K562 (cell line): ENCODE data around the gene FASTK. TPM values are rescaled to one million over a fixed set of nuclear protein-coding genes. Genes with fewer than 3 reads are reported as not detected.

Source experiments
- ASH1L ChIP-seq: fragments of 450-650 bp; IDR thresholded peaks from 2 replicates; pipeline ENCODE4 v1.6.1; 2018; ENCODE audit warnings: borderline replicate concordance, mild to moderate bottlenecking, low read depth; ENCODE audit not compliant: partially characterized antibody
- BCLAF1 ChIP-seq, 2 experiments: fragments of 450-650 bp in 1 of 2; IDR thresholded peaks; 2 replicates each; pipeline ENCODE4 v1.6.1; 2011 to 2017; ENCODE audit warnings: low read depth in 2 of 2, antibody characterized with exemption in 1 of 2, borderline replicate concordance in 1 of 2, low read length in 1 of 2, mild to moderate bottlenecking in 1 of 2, mixed read lengths in 1 of 2; ENCODE audit not compliant: control insufficient read depth in 1 of 2
- CEBPB ChIP-seq: fragments of 450-650 bp; IDR thresholded peaks from 2 replicates; pipeline ENCODE4 v1.6.1; 2016; ENCODE audit warnings: missing genetic modification characterization, missing compliant biosample characterization
- EP300 ChIP-seq: IDR thresholded peaks from 2 replicates; pipeline ENCODE4 v1.6.1; 2012; ENCODE audit warnings: low read length, improper control_type of control experiment
- FOS ChIP-seq: IDR thresholded peaks from 3 replicates; pipeline ENCODE4 v1.6.1; 2011; ENCODE audit not compliant: insufficient read length; ENCODE audit errors: extremely low read depth
- GABPA ChIP-seq: fragments of 200-800 bp; sonication (Bioruptor generic); conservative IDR thresholded peaks from 2 replicates; pipeline ENCODE4 v1.6.1; 2016; ENCODE audit warnings: low read depth, missing genetic modification characterization, missing compliant biosample characterization
- LEF1 ChIP-seq: fragments of 450-650 bp; IDR thresholded peaks from 2 replicates; pipeline ENCODE4 v1.6.1; 2016; ENCODE audit warnings: mild to moderate bottlenecking
- MYC ChIP-seq, 2 experiments: fragments of 250-450 bp in 1 of 2; sonication (Bioruptor Pico) in 1 of 2; IDR thresholded peaks; 2 replicates each; pipeline versions ENCODE4 v1.5.1 to v1.6.1; 2012 to 2021; ENCODE audit warnings: low read depth in 2 of 2, borderline replicate concordance in 1 of 2, improper control_type of control experiment in 1 of 2, low read length in 1 of 2, mild to moderate bottlenecking in 1 of 2, moderate library complexity in 1 of 2
- NR2C1 ChIP-seq, 2 experiments: fragments of 450-650 bp; IDR thresholded peaks; 2 replicates each; pipeline ENCODE4 v1.6.1; 2017; ENCODE audit warnings: mild to moderate bottlenecking in 2 of 2, antibody characterized with exemption in 1 of 2, inconsistent platforms in 1 of 2, missing compliant biosample characterization in 1 of 2, missing genetic modification characterization in 1 of 2
- PCBP1 ChIP-seq: fragments of 200-400 bp; formaldehyde crosslinking; IDR thresholded peaks from 2 replicates; pipeline ENCODE4 v1.6.1; 2018; ENCODE audit warnings: mild to moderate bottlenecking, low read depth, low read length; ENCODE audit not compliant: poor library complexity, severe bottlenecking
- PHF8 ChIP-seq: fragments of 200-600 bp; sonication (generic); IDR thresholded peaks from 2 replicates; pipeline ENCODE4 v1.6.1; 2012; ENCODE audit warnings: mixed run types, mild to moderate bottlenecking, inconsistent platforms, low read length, moderate library complexity, borderline replicate concordance
- RAD51 ChIP-seq: fragments of 450-650 bp; IDR thresholded peaks from 2 replicates; pipeline ENCODE4 v1.7.1; 2016; ENCODE audit warnings: low read depth, mild to moderate bottlenecking, borderline replicate concordance
- SIRT6 ChIP-seq: IDR thresholded peaks from one replicate; pipeline ENCODE4 v1.6.1; 2012; ENCODE audit warnings: low read depth, mild to moderate bottlenecking, control low read depth, inconsistent platforms, low read length, moderate library complexity
- TFAP4 ChIP-seq: sonication (generic); formaldehyde crosslinking; IDR thresholded peaks from 2 replicates; pipeline ENCODE4 v1.8.0; 2022; ENCODE audit warnings: missing genetic modification reagents, mild to moderate bottlenecking, moderate library complexity, borderline replicate concordance
- ZBTB34 ChIP-seq: fragments of 250-450 bp; sonication (Bioruptor Pico); IDR thresholded peaks from 2 replicates; pipeline ENCODE4 v1.8.0; 2021; ENCODE audit warnings: mild to moderate bottlenecking, moderate library complexity
- ZNF76 ChIP-seq: fragments of 250-450 bp; sonication (Bioruptor Pico); IDR thresholded peaks from 2 replicates; pipeline ENCODE4 v1.4.0; 2020; ENCODE audit warnings: mild to moderate bottlenecking, moderate library complexity, borderline replicate concordance
- polyA plus RNA-seq, 8 experiments: library from polyadenylated mRNA; depleted of rRNA in 4 of 8; stranded (reverse) in 5 of 8; unstranded in 3 of 8; fragments of >200 nt; fragmentation: Nextera tagmentation in 2 of 8; fragmentation: Illumina TruSeq in 1 of 8; extraction: Ambion mirVana in 2 of 8; extraction: Trizol in 1 of 8; gene quantifications; 2 replicates each; pipeline versions ENCODE4 v1.2.1 to v1.2.3, GENCODE V29; 2011 to 2014; ENCODE audit warnings: inconsistent platforms in 1 of 8, missing spikeins in 1 of 8
- total RNA-seq, 7 experiments: library from RNA; depleted of rRNA in 6 of 7; stranded (reverse); fragments of >200 nt in 6 of 7; fragmentation: Illumina TruSeq in 2 of 7; extraction: Trizol in 2 of 7; gene quantifications; 2 replicates each; pipeline versions ENCODE4 v1.2.1 to v1.2.3, GENCODE V29; 2011 to 2021; ENCODE audit warnings: low replicate concordance in 1 of 7
- TF ChIP-seq, protein P1 (sequence below), 2 experiments: fragments of 150-350 bp in 1 of 2; IDR thresholded peaks; 2 replicates each; pipeline ENCODE4 v1.6.1; 2012 to 2016; ENCODE audit warnings: low read depth in 2 of 2, low read length in 2 of 2, mild to moderate bottlenecking in 1 of 2, moderate library complexity in 1 of 2

The FASTK gene
- total and polyA plus RNA-seq, 9 of the 15 experiments (the other 6 are each of a cell fraction or from before 2014, with no cell fraction given), result 0.51 to 150 (median 48.2) TPM

DNA sequence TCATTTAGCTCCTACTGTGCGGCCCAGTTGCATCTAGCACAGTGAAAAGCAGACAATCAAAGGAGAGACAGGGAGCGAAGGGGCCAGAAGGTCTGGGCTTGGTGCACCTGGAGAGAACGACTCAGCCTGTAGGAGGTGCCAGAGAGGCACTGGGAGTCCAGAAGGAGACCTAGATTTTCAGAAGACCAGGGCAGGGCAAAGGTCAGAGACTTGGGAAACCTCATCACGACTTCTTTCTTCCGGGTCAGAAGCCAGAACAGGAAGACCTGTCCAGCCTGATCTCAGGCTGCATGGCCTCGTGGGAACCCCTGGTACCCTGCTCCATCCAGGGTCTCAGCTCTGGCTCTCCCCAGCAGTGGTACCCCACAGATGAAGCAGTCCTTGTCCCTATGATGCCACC lies 10.8 kb upstream of the FASTK start (continued):
- TF ChIP-seq BCLAF1 (IDR thresholded peaks at IDR 0.05; ENCODE audit: borderline replicate concordance in 1 of 2, control insufficient read depth in 1 of 2, low read depth in 2 of 2, low read length in 1 of 2) (no peak), SIRT6 (no peak), GABPA (tag) (peak; percentile 48; the same call in 1 of the 2 replicates), ASH1L (no peak), RAD51 (no peak), ZNF76 (no peak), LEF1 (no peak), NR2C1 (IDR thresholded peaks at IDR 0.05) (peak; percentile 92), NR2C1 (tag; IDR thresholded peaks at IDR 0.05) (peak; percentile 96), TFAP4 (peak; percentile 51; the same call in 1 of the 2 replicates), FOS (no peak), EP300 (no peak), MYC (IDR thresholded peaks at IDR 0.05; ENCODE audit: low read depth, low read length) (no peak), MYC (CRISPR knock-in tag; IDR thresholded peaks at IDR 0.05; ENCODE audit: borderline replicate concordance, low read depth) (no peak), PCBP1 (no peak), ZBTB34 (CRISPR knock-in tag) (no peak), PHF8 (no peak), CEBPB (tag) (peak; percentile 54)
- TF ChIP-seq, protein P1, sequence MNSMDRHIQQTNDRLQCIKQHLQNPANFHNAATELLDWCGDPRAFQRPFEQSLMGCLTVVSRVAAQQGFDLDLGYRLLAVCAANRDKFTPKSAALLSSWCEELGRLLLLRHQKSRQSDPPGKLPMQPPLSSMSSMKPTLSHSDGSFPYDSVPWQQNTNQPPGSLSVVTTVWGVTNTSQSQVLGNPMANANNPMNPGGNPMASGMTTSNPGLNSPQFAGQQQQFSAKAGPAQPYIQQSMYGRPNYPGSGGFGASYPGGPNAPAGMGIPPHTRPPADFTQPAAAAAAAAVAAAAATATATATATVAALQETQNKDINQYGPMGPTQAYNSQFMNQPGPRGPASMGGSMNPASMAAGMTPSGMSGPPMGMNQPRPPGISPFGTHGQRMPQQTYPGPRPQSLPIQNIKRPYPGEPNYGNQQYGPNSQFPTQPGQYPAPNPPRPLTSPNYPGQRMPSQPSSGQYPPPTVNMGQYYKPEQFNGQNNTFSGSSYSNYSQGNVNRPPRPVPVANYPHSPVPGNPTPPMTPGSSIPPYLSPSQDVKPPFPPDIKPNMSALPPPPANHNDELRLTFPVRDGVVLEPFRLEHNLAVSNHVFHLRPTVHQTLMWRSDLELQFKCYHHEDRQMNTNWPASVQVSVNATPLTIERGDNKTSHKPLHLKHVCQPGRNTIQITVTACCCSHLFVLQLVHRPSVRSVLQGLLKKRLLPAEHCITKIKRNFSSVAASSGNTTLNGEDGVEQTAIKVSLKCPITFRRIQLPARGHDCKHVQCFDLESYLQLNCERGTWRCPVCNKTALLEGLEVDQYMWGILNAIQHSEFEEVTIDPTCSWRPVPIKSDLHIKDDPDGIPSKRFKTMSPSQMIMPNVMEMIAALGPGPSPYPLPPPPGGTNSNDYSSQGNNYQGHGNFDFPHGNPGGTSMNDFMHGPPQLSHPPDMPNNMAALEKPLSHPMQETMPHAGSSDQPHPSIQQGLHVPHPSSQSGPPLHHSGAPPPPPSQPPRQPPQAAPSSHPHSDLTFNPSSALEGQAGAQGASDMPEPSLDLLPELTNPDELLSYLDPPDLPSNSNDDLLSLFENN (IDR thresholded peaks at IDR 0.05; ENCODE audit: low read depth in 2 of 2, low read length in 2 of 2), result 0 out of 4 replicates have a peak, but pooled peaks of 1 of the 2 experiments have one; percentile 47
